CD4-positive, alpha-beta T cell treated with Interleukin-12 subunit alpha and Interleukin-12 subunit beta, for 1 hour (primary cell): ENCODE results near the gene FFAR2.
"Not testable (repeated sequence)": the region's sequence is repeated elsewhere in the genome, so short reads cannot be mapped to it uniquely, and the experiment has no call there.

Source experiments
- DNase-seq: peaks from one replicate; pipeline ENCODE4 v3.0.0-alpha.2; 2020

FFAR2 gene

DNA sequence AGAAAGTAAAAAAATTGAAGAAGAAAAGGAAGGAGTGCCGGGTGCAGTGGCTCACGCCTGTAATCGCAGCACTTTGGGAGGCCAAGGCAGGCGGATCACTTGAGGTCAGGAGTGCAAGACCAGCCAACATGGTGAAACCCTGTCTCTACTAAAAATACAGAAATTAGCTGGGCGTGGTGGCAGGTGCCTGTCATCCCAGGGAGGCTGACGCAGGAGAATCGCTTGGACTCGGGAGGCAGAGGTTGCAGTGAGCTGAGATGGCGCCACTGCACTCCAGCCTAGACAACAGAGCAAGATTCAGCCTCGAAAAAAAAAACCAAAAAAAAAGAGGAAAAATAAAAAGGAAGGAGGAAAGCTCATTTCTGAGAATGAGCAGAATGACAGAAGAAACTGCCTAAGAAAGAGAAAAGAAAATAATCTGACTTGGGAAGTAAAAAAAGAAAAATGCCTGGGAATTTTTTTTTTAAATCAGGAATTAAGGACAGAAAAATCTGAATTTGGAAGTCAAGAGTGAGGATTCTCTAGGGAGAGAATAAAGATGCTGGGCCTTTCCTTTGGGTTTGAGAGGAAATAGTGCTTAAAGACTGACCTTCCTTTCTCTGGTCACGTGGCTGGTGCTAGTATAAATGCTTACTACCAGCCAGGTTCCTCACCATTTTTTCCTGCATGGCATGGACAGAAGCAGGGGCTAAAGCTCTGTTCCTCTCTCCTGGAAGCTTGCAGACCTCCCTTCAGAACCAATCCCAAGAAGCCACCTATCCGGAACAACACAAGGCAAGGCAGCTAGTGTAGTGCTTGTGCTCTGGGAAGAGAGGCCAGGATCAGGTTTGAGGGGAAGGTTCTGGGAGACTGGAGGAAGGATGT lies at the start of gene FFAR2:
Gene FFAR2, plus strand, starts transcription at position 652 of the 864 bp plus-strand sequence. CDS start 1,458 bp downstream, outside the sequence.
- DNase-seq, result no peak

DNA sequence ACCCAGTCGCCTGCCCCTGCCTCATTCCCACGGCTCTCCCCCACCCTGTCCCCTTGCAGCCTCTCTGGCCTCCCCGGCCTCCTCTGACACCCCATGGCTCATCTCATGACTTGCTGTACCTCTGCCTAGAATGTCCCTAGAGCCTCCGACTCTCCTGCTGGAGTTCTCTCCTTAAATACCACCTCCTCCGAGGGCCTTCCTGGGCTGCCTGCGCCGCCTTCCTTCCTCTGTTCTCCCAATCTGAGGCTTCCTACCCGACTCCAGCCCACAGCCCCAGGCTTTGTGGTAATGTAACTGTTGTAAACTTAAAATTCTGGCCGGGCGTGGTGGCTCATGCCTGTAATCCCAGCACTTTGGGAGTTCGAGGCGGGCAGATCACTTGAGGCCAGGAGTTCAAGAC lies 49.5 kb upstream of the FFAR2 start:
- DNase-seq, result no peak

DNA sequence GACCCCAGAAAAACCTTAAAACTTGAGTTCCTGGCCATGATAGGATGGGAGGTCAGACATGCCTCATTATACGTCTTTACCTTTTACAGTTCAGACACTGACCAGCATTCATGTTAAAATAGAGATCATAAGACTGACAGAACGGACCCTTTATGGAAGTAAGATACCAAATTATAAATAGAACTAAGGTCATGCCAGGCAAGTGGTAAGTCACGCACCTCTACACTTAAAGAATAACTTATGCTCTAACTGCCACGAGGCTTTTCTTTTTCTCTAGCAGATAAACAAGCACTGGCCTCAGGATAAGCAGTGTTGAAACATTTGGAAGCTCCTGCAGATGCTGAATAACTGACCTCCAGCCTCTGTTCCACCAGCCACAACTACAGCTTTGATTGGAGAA lies 48.8 kb upstream of the FFAR2 start:
- no peak for DNase-seq

DNA sequence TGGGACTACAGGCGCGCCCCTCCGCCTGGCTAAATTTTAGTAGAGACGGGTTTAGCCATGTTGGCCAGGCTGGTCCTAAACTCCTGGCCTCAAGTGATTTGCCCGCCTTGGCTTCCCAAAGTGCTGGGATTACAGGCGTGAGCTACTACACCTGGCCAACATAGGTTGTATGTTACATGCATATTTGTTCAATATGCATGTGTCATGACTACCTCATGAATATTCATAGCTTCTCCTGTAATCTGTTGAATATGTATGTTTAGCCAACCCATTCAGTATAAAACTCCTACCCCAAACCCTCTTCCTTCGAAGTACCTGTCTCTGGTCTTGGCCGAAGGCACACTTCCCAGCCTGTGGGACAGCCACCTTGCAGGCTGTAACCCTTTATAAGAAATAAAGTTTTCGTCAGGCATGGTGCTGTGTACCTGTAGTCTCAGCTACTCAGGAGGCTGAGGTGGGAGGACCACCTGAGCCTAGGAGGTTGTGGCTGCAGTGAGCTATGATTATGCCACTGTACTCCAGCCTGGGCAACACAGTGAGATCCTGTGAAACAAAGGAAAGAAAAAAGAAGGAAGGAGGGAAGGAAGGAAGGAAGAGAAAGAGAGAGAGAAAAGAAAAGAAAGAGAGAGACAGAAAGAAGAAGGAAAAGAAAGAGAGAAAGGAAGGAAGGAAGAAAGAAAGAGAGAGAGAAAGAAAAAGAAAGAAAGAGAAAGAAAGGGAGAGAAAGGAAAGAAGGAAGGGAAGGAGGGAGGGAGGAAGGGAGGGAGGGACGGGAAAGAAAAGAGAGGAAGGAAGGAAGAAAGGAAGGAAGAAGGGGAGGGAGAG lies 47.9 kb upstream of the FFAR2 start:
- DNase-seq, result no peak

DNA sequence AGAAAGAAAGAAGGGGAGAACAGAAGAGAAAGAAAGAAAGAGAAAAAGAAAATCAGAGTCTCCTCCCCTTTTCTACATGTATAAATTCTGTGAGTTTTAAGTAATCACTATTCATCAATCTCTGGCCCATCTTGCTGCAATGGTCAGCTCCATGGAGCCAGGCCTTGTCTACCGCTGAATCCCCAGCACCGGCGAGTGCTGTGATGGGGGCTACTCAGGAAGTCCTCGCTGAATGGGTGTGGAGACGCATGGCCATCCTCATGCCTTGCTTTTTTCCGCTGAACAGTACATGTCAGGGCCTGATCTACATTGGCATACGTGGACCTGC lies 47.3 kb upstream of the FFAR2 start:
- DNase-seq, result no peak

DNA sequence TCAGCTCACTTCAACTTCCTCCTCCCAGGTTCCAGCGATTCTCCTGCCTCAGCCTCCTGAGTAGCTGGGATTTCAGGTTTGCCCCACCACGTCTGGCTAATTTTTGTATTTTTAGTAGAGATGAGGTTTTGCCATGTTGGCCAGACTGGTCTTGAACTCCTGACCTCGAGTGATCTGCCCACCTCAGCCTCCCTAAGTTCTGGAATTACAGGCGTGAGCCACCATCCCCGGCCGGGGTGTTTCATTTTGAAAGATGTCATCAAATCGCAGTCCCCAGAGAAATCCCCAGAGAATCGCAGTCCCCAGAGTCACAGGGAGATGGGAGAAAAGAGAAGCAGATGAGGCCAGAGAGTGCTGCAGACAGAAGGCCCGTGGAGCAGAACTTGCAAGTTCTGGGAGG lies 46.6 kb upstream of the FFAR2 start:
- not testable (repeated sequence) for DNase-seq

DNA sequence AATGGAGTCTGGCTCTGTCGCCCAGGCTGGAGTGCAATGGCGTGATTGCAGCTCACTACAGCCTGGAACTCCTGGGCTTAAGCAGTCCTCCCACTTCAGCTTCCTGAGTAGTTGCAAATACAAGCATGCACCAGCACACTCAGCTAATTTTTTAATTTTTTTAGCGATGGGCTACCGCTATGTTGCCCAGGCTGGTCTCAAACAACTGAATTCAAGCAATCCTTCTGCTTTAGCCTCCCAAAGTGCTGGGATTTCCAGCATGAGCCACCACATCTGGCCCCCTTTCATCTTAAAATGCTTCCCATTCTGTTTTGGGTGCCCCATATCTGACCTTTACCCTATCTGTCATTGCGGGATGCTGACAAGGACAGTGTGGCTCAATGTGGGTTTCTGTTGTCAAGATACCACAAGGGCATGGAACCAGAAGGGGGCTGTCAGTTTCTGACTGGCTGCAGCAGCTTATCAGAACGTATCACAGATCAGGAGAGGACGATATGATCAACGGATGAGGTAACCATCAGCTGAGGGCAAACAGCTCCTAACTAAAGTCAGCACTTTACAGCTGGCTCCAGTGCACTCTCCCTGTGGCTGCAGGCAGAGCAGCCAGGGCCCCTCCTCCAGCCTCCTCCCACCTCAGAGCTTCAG lies 44.8 kb upstream of the FFAR2 start:
- DNase-seq, result no peak

DNA sequence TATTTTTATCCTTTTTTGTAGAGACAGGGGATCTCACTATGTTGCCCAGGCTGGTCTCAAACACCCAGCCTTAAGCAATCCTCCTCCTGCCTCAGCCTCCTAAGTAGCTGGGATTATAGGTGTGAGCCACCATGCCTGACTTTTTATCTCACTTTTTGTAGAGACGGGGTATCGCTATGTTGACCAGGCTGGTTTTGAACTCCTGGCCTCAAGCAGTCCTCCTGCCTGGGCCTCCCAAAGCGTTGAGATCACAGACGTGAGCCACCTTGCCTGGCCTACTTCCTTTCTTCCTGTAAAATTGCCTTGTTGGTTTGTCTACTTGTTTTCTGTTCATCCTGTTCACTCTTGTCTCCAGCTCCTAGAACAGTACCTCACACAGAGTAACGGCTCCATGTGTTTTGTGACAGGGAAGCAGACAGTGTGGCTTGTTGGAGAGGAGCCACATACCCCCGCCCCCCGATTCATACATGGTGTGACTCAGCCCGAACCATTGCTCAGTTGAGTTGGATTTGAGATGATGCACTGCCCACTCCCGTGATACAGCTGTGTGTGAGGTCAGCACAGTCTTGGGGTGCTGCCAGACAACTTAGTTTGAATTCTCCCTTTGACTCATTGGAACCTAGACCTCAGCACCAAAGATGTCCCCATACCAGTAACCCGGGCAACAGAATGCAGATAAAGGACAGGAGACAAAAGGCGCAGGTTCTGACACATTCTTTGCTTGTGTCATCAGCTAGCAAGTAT lies 43.0 kb upstream of the FFAR2 start:
- DNase-seq, result no peak

DNA sequence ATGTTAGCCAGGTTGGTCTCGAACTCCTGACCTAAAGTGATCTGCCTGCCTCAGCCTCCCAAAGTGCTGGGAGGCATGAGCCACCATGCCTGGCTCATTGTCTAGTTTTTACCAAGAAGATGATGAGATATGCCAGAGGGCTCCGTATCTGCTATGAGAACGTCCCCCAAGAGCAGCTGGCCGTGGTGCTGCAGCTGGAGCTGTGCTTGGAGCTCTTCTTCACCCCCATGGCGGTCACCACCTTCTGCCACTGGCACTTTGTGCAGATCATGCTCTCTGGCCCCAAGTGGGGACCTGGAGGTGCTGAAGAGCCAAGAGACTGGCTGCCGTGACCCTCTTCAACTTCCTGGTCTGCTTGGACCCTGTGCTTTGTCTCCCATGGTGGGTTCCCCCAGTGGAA lies 40.4 kb upstream of the FFAR2 start:
- no peak for DNase-seq

DNA sequence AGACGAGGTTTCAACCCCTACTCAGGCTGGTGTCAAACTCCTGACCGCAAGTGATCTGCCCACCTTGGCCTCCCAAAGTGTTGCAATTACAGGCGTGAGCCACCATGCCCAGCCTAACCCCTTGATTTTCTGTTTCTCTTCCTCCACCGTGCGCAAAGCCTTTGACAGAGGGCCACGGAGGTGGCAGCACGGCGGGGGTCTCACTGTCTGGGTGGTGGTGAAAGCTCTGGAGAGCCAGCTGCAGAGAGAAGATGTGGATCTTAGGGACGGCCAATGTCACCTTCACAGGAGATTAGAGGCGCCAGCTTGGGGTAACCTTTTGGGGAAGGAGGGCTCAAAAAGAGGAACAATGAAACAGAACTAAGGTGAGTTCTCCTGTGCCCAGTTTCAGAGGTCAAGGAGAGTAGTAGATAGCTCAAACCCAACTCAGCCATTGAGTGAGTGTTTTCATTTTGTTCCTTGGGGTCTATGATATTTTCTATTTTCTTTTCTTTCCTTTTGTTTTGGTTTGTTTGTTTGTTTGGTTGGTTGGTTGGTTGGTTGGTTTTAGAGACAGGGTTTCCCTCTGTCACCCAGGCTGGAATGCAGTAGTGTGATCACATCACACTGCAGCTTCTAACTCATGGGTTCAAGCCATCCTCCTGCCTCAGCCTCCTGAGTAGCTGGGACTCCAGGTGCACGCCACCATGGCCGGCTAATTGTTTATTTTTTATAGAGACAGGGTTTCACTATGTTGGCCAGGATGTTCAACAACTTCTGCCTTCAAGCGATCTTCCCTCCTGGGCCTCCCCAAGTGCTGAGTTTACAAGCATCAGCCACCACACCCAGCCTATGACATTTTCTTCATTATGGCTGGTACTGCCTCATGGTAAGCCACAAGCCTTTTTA lies 39.5 kb upstream of the FFAR2 start:
- no peak for DNase-seq

DNA sequence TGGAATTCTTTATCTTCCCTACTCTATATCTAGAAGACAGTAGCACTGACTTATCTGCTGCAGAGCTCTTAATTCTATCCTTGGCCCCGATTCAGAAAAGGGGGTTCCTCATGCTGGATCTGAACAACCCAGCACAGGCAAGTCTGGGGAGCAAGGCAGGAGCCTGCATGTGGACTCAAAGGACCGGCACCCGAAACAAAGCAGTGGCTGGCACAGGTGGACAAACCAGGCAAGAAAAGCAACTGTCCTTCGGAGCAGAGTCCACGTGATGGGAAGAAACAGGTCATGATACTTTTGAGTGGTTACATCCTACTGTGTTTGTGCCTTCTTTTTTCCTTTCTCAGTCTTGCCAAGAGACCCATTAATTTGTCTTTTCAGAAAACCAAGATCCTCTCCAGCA lies 38.9 kb upstream of the FFAR2 start:
- DNase-seq, result no peak

DNA sequence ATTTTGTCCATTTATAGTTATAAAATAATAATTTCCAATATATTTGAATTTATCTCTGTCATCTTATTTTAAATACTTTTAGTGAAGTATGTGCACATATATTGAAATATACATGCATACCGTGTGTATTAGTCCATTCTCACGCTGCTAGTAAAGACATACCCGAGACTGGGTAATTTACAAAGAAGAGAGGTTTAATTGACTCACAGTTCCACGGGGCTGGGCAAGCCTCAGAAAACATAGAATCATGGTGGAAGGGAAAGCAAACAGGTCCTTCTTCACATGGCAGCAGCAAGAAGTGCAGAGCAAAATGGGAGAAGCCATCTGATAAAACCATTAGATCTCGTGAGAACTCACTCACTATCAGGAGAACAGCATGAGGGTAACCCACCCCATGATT lies 37.6 kb upstream of the FFAR2 start:
- no peak for DNase-seq

DNA sequence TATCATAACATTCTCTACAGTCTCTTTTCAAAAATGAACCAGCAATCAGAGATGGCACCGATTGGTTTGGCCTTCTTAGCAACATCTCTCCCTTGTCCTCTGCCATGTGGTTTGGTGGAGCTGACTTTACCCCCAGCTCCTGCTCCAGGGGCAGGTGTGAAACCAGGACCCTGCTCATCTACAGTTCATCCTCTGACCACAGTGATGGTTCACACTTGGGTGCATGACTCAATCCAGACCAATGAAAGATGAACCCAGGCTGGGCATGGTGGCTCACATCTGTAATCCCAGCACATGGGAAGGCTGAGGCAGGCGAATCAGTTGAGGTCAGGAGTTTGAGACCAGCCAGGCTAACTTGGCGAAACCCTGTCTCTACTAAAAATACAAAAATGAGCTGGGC lies 33.6 kb upstream of the FFAR2 start:
- DNase-seq, result no peak

DNA sequence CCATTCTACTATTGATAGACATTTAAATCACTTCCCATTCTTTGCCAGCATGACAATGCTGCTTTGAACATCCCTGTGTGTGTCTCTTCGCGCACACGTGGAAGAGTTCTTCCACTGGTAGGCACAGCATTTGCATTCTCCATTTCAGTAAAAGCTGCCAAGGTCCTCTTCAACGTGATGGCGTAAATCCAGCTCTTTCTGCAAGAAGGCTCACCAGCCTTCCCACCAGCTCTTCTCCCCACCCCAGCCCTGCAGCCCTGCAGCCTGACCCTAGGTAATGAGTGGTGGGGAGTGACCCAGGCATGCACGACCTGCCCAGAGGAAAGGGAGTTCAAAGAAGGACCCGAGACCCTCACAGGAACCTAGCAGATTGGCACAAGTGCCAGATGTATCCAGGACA lies 31.7 kb upstream of the FFAR2 start:
- DNase-seq, result no peak

DNA sequence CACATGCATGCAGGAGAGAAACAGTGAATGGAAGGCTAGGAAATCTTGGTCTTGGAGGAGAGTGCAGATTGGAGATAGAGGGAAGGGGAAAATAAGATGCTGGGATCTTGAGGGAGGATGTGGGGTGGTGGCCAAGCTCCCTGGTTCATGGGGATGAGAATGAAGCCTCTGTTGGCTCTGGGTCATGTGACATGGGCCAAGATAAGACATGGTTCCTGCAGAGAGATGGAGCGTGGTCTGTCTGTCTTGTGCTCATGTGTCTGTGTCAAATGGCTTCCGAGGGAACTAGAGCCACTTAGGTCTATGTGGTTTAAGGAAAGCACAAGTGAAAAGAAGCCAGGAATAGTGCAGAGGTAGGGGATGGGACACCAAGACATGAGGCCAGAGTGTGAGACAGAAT lies 30.8 kb upstream of the FFAR2 start:
- no peak for DNase-seq

DNA sequence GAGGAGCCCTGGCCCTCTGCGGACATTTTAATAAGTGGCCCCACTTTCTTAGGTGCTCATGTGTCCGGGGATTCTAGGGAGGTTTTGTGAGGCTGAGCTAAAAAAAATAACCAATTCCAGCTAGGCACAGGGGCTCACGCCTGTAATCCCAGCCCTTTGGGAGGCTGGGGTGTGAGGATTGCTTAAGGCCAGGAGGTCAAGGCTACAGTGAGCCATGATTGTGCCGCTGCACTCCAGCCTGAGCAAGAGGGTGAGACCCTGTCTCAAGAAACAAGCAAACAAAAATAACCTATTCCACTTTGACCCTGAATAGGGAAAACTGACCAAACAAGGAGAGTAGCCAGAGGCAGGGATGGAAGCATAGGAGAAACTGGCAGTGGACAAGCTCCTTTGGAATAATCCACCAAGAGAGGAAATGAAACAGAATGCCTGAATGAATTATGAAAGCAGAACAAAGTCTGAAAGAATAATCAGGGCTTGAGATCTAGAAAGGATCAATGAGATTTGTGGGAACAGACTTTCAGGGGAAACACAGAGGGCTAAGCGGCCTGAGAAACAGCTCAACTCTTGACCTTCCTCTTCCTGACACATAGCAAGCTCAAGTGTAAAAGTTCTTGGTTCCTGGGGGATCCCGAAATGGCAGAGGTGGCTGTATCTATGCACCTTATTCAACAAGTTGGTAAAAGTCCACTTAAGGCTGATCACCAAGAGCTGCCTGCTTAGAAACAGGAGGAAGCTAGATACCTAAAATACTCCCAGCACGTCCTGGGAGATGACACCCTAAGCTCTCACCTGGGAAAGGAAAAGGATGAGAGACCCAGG lies 30.1 kb upstream of the FFAR2 start:
- no peak for DNase-seq

DNA sequence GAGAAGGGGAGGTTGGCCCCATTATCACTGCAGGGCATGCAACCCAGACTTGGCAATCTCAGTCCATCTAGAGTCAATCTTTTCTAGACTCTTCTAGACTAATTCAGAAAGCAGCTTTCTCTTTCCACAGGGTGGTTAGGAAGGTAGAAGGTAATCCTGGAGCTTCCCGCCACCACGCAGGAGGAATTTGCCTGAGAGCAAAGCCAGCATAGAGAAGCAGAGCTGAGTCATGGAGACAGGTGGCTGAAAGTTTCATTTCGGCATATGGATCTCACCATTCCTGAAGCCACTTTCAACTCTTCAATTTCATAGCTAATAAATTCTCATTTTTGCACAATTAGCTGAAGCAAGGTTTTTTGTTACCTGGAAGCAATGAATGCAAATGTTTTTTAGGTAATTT lies 29.0 kb upstream of the FFAR2 start:
- no peak for DNase-seq

DNA sequence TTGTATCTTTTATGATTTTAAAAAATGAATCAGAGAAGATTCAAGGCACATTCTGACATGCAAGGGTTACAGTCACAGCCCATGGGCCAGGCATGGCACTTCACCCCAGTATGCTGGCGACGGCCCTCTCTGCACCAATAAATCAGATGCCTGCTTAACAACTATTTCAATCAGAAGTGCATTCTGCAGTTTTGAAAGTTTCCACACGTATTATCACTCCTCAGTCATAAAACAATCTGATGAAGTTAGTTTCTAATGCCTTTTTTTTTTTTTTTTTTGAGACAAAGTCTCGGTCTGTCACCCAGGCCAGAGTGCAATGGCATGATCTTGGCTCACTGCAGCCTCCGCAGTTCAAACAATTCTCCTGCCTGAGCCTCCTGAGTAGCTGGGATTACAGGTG lies 28.3 kb upstream of the FFAR2 start:
- no peak for DNase-seq

DNA sequence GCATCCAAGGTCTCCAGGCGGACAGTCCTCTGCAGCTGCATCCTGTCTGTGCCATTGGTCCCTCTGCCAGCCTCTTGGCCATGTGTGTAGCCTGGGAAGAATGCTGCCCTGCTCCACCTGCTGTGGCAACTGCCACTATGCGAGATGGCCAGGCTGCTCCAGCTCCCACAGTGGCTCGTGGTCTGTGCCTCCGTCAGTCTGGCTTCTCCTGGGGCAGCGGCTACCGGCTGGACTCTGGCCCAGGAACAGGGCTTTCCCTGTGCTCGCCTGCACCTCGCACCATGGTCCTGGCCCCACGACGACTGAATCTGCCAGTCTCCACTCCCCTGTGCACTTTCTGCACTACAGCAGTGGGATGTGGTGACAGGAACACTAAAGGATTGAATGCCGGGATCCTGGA lies 26.7 kb upstream of the FFAR2 start:
- no peak for DNase-seq

DNA sequence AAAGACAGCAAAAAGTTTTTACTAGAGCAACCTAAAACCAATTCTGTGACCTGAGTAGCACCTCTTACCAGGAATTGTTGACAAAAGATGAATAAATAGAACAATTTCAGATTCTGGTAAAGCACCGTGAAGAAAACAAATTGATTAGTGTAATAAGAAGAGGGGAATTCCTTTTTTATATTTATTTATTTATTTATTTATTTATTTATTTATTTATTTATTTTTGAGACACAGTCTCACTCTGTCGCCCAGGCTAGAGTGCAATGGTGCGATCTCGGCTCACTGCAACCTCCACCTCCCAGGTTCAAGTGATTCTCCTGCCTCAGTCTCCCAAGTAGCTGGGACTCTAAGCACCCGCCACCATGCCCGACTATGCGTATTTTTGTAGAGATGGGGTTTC lies 24.7 kb upstream of the FFAR2 start:
- not testable (repeated sequence) for DNase-seq

DNA sequence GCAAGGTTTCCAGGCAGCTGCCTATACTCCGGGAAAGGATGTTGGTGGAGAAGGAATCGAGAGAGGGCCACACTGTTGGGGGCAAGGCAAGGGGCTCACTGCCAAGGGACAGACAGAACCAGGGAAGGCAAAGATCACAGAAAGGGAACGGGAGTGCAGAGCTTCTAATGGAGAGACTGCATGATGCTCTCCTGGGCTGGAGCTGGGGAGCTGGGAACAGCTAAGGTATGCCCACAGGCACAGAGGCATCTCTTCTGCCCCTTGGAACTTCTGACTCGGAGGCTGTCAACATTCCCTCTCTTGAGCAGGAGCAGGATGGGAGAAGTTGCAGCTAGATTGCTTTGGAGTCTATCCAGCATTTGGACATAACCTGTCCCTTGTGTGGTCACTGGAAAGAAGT lies 22.4 kb upstream of the FFAR2 start:
- DNase-seq, result no peak
